WTC11 (cell line): Measurements from ENCODE around the gene EVPLL. TPM values are rescaled to one million over a fixed set of nuclear protein-coding genes. Genes with fewer than 3 reads are reported as not detected.
"Not testable (repeated sequence)": the region's sequence is repeated elsewhere in the genome, so short reads cannot be mapped to it uniquely, and the experiment has no call there.

Experiments
- ATAC-seq: fragments of 200-7000 bp; cut with Tn5 transposase; 2 replicates; pipeline ENCODE4 v1.10.0; 2021; ENCODE audit warnings: mild to moderate bottlenecking, moderate library complexity
- CTCF ChIA-PET: fragments of 300-600 bp; sonication (Branson Sonifier 250); formaldehyde crosslinking; loops from one replicate; lab custom pipeline; 2021; ENCODE audit warnings: antibody characterized with exemption; lab: Charles Lee
- POLR2A ChIA-PET: fragments of 350-600 bp; sonication (Branson Sonifier 250); formaldehyde crosslinking; loops from one replicate; lab custom pipeline; 2021; ENCODE audit warnings: antibody characterized with exemption; lab: Charles Lee
- DNase-seq: peaks from one replicate; pipeline ENCODE4 v3.0.0; 2021; ENCODE audit warnings: low spot score
- H3K27ac Mint-ChIP-seq: 2 replicates; pipeline ENCODE4 v1.8.0; 2021; ENCODE audit warnings: mixed read lengths
- H3K27me3 Mint-ChIP-seq: 2 replicates; pipeline ENCODE4 v1.8.0; 2021; ENCODE audit warnings: low read depth, mild to moderate bottlenecking, moderate library complexity, mixed read lengths
- H3K36me3 Mint-ChIP-seq: 2 replicates; pipeline ENCODE4 v1.8.0; 2021; ENCODE audit warnings: mixed read lengths
- H3K4me1 Mint-ChIP-seq: 2 replicates; pipeline ENCODE4 v1.8.0; 2022; ENCODE audit warnings: mixed read lengths
- H3K4me3 Mint-ChIP-seq: 2 replicates; pipeline ENCODE4 v1.8.0; 2021; ENCODE audit warnings: mild to moderate bottlenecking, moderate library complexity, mixed read lengths
- H3K9me3 Mint-ChIP-seq: 2 replicates; pipeline ENCODE4 v1.8.0; 2021; ENCODE audit warnings: mixed read lengths
- JUN ChIP-seq: sonication (generic); formaldehyde crosslinking; IDR thresholded peaks from 2 replicates; pipeline ENCODE4 v1.8.0; 2023; ENCODE audit warnings: mild to moderate bottlenecking, missing genetic modification reagents
- total RNA-seq: library from RNA; stranded (reverse); gene quantifications from 3 replicates; pipeline ENCODE4 v1.2.3, GENCODE V29; 2021
- TF ChIP-seq, protein P1 (sequence below): sonication (generic); formaldehyde crosslinking; conservative IDR thresholded peaks from 2 replicates; pipeline ENCODE4 v1.8.1; 2022; ENCODE audit warnings: mild to moderate bottlenecking, missing genetic modification reagents
- TF ChIP-seq, protein P2 (sequence below): fragments of 250-450 bp; sonication (Bioruptor Pico); IDR thresholded peaks from 2 replicates; pipeline ENCODE4 v1.8.0; 2021; ENCODE audit warnings: mild to moderate bottlenecking
- TF ChIP-seq, protein P3 (sequence below): sonication (generic); formaldehyde crosslinking; IDR thresholded peaks from 2 replicates; pipeline ENCODE4 v1.8.0; 2022; ENCODE audit warnings: mild to moderate bottlenecking, missing genetic modification reagents
- TF ChIP-seq, protein P4 (sequence below): sonication (generic); formaldehyde crosslinking; IDR thresholded peaks from 2 replicates; pipeline ENCODE4 v1.8.0; 2023; ENCODE audit warnings: mild to moderate bottlenecking, missing genetic modification reagents

The EVPLL gene
- total RNA-seq, 1 experiment from 2014 or later = not detected

DNA sequence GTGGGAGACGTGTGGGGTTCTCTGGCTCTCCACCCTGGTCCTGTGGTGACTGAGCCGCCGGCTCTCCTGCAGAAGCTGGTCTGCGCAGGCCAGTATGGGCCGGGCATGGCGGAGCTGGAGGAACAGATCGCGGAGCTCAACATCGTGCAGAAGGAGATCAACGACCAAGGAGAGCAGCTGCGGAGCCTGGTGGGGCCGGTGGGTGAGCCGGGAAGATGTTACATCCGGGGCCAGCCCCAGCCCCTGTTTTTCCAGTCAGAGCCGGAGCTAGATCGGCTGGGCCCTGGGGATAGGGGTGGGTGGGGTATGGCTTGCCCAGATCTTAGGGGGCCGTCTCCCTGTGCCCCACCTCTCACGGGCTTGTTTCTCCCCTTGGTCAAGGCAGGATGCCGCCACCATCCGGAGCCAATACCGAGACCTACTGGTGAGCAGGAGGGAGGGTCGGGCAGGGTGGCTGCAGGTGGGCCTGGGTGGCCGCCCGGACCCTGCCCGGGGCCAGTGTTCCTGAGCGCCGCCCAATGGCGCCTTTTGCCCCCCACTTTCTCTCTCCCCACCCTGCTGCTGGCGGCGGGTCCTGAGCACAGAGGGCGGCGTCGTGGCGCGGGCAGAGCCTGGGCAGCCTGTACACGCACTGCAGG, 5.0 kb downstream of the EVPLL start:
- Mint-ChIP-seq H3K4me1 (peaks cover 7% of the 10 kb centered on the region), H3K27me3 (peaks cover 2% of the 10 kb centered on the region; the same call in 1 of the 2 replicates), H3K27ac (no peak overlapping the region), H3K4me3 (no peak overlapping the region), H3K36me3 (no peaks in the 10 kb centered on the region), H3K9me3 (no peaks in the 10 kb centered on the region)
- ATAC-seq (peak; percentile 11; the same call in 1 of the 2 replicates), DNase-seq (no peak)
- no peak for TF ChIP-seq JUN
- TF ChIP-seq, protein P1, sequence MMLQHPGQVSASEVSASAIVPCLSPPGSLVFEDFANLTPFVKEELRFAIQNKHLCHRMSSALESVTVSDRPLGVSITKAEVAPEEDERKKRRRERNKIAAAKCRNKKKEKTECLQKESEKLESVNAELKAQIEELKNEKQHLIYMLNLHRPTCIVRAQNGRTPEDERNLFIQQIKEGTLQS = no peak
- TF ChIP-seq, protein P2, sequence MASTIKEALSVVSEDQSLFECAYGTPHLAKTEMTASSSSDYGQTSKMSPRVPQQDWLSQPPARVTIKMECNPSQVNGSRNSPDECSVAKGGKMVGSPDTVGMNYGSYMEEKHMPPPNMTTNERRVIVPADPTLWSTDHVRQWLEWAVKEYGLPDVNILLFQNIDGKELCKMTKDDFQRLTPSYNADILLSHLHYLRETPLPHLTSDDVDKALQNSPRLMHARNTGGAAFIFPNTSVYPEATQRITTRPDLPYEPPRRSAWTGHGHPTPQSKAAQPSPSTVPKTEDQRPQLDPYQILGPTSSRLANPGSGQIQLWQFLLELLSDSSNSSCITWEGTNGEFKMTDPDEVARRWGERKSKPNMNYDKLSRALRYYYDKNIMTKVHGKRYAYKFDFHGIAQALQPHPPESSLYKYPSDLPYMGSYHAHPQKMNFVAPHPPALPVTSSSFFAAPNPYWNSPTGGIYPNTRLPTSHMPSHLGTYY = no peak
- POLR2A ChIA-PET = no interaction called here
- CTCF ChIA-PET = interaction anchor here (1.3 kb wide), 1 partner anchor 20 kb away, joined by 4 read pairs; no protein-coding TSS in a partner anchor

DNA sequence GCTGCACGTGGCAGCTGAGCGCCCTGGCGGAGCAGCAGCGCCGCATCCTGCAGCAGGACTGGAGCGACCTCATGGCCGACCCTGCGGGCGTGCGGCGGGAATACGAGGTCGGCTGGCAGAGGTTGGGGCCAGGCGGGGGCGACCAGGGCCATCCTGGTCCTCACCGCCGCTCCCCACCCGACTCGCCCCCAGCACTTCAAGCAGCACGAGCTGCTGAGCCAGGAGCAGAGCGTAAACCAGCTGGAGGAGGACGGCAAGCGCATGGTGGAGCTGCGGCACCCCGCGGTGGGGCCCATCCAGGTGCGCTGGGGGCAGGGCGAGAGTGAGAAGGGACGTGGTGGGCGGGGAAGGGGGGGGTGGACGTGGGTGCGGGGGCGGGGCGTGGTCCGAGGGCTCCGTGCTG, 5.5 kb downstream of the EVPLL start:
- ATAC-seq = peak; percentile 16; the same call in 1 of the 2 replicates
- H3K27ac Mint-ChIP-seq, H3K27me3 Mint-ChIP-seq, H3K4me3 Mint-ChIP-seq, H3K36me3 Mint-ChIP-seq, H3K9me3 Mint-ChIP-seq, POLR2A ChIA-PET, H3K4me1 Mint-ChIP-seq: not testable (repeated sequence)
- TF ChIP-seq, protein P3, sequence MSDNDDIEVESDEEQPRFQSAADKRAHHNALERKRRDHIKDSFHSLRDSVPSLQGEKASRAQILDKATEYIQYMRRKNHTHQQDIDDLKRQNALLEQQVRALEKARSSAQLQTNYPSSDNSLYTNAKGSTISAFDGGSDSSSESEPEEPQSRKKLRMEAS (CRISPR knock-in tag) = peak; percentile 58
- TF ChIP-seq, protein P4, sequence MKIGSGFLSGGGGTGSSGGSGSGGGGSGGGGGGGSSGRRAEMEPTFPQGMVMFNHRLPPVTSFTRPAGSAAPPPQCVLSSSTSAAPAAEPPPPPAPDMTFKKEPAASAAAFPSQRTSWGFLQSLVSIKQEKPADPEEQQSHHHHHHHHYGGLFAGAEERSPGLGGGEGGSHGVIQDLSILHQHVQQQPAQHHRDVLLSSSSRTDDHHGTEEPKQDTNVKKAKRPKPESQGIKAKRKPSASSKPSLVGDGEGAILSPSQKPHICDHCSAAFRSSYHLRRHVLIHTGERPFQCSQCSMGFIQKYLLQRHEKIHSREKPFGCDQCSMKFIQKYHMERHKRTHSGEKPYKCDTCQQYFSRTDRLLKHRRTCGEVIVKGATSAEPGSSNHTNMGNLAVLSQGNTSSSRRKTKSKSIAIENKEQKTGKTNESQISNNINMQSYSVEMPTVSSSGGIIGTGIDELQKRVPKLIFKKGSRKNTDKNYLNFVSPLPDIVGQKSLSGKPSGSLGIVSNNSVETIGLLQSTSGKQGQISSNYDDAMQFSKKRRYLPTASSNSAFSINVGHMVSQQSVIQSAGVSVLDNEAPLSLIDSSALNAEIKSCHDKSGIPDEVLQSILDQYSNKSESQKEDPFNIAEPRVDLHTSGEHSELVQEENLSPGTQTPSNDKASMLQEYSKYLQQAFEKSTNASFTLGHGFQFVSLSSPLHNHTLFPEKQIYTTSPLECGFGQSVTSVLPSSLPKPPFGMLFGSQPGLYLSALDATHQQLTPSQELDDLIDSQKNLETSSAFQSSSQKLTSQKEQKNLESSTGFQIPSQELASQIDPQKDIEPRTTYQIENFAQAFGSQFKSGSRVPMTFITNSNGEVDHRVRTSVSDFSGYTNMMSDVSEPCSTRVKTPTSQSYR (CRISPR knock-in tag) = 0 out of 2 replicates have a peak, but pooled peaks have one; percentile 53
- peak; percentile 57 for DNase-seq
- CTCF ChIA-PET = interaction anchor here (1.3 kb wide), 1 partner anchor 20 kb away, joined by 4 read pairs; no protein-coding TSS in a partner anchor

DNA sequence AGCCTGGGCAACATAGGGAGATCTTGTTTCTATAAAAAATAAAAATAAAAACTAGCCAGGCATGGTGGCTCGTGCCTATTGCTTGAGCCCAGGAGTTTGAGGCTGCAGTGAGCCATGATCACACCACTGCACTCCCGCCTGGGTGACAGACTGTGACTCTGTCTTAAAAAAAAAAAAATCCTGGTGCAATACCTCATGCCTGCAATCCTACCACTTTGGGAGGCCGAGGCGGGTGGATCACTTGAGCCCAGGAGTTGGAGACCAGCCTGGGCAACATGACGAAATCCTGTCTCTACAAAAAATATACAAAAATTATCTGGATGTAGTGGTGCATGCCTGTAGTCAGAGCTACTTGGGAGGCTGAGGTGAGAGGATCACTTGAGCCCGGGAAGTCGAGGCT, 6.7 kb downstream of the EVPLL start:
- CTCF ChIA-PET, H3K4me1 Mint-ChIP-seq, H3K4me3 Mint-ChIP-seq, H3K27ac Mint-ChIP-seq, H3K36me3 Mint-ChIP-seq, POLR2A ChIA-PET, H3K27me3 Mint-ChIP-seq, H3K9me3 Mint-ChIP-seq, DNase-seq, ATAC-seq: not testable (repeated sequence)

DNA sequence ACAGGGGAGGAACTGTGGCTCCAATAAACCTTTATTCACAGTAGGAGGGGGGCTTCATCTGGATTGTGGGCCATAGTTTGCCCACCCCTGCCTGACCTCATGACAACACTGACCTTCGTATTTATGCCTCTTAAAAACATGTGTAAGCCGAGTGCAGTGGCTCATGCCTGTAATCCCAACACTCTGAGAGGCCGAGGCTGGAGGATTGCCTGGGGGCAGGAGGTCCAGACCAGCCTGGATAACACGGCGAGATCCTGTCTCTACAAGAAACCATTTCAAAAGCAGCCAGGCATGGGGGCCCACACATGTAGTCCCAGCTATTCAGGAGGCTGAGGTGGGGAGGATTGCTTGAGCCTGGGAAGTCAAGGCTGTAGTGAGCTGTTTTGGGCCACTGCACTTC, 10.0 kb downstream of the EVPLL start:
- DNase-seq, H3K27me3 Mint-ChIP-seq, H3K4me3 Mint-ChIP-seq, CTCF ChIA-PET, H3K9me3 Mint-ChIP-seq, H3K27ac Mint-ChIP-seq, H3K4me1 Mint-ChIP-seq, H3K36me3 Mint-ChIP-seq, ATAC-seq, POLR2A ChIA-PET: not testable (repeated sequence)

DNA sequence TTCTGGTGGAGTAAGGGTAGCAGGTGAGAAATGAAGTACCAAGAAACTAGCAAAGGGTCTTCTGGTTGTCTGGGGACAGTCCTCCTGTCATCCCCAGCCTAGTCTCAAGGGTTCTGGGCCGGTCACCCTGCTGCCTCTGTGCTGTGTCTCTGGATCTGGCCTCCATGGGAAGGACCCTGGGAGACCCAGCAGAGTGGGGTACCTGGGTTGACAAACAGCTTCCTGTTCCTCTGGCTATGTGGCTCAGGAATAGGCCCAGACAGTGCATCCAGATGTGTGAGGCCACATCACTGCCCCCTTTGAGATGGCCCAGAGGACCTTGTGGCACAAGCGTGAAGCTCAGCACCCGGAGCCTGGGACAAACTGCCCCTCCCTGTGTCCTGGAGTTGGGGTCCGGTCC, 10.7 kb downstream of the EVPLL start:
- not testable (repeated sequence) for H3K36me3 Mint-ChIP-seq

DNA sequence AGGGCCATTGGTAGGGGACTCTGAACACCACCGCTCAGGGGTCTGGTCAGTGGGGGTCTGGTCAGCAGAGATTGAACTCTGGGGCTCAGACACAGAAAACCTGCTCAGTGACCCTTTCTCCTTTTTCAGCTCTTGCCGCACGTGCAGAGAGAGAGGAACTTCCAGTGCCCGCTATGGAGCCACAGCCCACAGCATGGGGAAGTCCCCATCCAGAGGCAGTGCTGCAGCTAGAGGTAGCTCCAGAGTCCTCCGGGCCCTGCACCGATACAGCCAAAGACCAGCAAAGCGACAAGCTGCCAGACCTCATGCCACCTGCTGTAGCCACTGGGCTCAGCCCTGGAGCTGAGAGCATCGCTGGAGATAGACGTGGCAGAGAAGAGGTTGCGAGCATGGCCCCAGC, 11.2 kb downstream of the EVPLL start:
- CTCF ChIA-PET, H3K27me3 Mint-ChIP-seq, DNase-seq, H3K27ac Mint-ChIP-seq, H3K9me3 Mint-ChIP-seq, ATAC-seq, H3K36me3 Mint-ChIP-seq, POLR2A ChIA-PET, H3K4me1 Mint-ChIP-seq, H3K4me3 Mint-ChIP-seq: not testable (repeated sequence)

More for the DNA sequence above, 10.7 kb downstream of the EVPLL start:
- H3K4me1 Mint-ChIP-seq, H3K27ac Mint-ChIP-seq, H3K27me3 Mint-ChIP-seq, H3K9me3 Mint-ChIP-seq, DNase-seq, POLR2A ChIA-PET, ATAC-seq, CTCF ChIA-PET, H3K4me3 Mint-ChIP-seq: not testable (repeated sequence)

DNA sequence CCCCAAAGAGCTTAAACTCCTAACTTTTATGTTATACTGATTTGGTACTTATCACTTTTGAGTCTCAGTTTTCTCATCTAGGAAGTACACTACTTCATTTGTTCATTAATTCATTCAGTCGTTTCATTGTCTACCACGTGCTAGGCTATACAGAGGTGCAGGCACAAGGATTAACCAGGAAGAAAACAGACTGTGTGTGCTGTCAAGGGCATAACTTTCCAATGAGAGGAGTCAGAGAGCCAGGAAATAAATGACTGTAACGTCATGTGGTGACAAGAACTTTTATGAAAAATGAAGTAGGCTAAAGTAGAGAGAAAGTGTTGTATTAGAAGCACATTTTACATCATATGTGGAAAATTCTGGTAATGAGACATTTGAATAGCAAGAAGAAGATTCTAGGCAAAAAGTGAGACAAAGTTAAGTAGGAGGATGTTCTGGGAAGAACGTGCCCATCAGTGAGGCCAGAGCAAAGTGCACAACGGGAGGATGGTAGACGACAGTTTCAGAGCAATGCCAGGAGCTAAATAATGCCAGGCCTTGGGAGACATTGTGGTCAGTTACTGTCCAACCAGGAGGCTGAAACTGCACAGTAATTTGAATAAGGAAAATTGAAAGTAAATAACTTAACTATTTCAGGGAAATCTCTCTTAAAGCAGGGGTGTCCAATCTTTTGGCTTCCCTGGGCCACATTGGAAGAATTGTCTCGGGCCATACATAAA, 24.5 kb downstream of the EVPLL start:
- H3K9me3 Mint-ChIP-seq, H3K4me3 Mint-ChIP-seq, CTCF ChIA-PET, H3K36me3 Mint-ChIP-seq, DNase-seq, H3K27ac Mint-ChIP-seq, POLR2A ChIA-PET, ATAC-seq, H3K27me3 Mint-ChIP-seq, H3K4me1 Mint-ChIP-seq: not testable (repeated sequence)

DNA sequence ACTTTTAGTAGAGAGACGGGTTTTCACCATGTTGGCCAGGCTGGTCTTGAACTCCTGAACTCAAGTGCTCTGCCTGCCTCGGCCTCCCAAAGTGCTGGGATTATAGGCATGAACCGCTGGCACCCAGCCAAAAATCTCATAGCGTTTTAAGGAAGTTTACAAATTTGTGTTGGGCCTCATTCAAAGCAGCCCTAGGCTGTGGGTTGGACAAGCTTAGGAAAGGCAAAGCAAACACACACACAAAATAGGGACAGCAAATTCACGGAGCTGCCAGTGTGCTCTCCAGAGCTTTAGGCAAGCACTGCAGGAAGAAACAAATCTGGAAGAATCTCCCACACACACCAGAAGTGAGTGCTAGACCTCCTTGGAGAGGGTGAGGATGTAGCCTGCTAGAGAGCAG, 25.6 kb downstream of the EVPLL start:
- DNase-seq, H3K36me3 Mint-ChIP-seq, H3K4me1 Mint-ChIP-seq, H3K27me3 Mint-ChIP-seq, ATAC-seq, H3K4me3 Mint-ChIP-seq, CTCF ChIA-PET, POLR2A ChIA-PET, H3K27ac Mint-ChIP-seq, H3K9me3 Mint-ChIP-seq: not testable (repeated sequence)

DNA sequence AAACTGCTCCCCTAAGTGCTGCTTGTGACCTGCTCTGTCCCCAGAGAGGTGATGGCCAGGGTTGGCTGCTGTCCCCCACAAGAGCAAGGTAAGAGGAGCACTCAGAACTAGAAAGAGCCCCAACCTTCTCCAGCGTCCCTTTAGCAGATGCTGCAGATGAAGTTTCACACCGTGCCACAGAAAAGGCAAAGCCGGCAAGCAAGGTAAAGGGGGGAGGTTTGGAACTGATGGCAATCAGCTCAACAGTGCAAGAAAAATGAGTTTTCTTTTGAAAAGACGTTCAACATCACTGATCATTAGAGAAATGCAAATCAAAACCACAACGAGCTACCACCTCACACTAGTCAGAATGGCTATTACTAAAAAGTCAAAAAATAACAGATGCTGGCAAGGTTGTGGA, 26.0 kb downstream of the EVPLL start:
- H3K27me3 Mint-ChIP-seq, H3K36me3 Mint-ChIP-seq, CTCF ChIA-PET: not testable (repeated sequence)

More for the DNA sequence above, 26.0 kb downstream of the EVPLL start:
- ATAC-seq, H3K4me3 Mint-ChIP-seq, H3K9me3 Mint-ChIP-seq, DNase-seq, H3K27ac Mint-ChIP-seq, POLR2A ChIA-PET, H3K4me1 Mint-ChIP-seq: not testable (repeated sequence)
